SJCRH30 (cell line): ENCODE results near the gene CDH4. TPM values are rescaled to one million over a fixed set of nuclear protein-coding genes. Genes with fewer than 3 reads are reported as not detected.

Experiments used
- DNase-seq, 2 experiments: peaks; one replicate each; pipeline ENCODE4 v3.0.0-alpha.2; 2015 to 2020
- H3K27ac ChIP-seq: fragments of 250-450 bp; sonication (Bioruptor Pico); 2 replicates; pipeline ENCODE4 v1.5.1; 2020; ENCODE audit warnings: mild to moderate bottlenecking, moderate library complexity
- H3K27me3 ChIP-seq: fragments of 250-450 bp; sonication (Bioruptor Pico); 2 replicates; pipeline ENCODE4 v1.5.1; 2020; ENCODE audit warnings: mild to moderate bottlenecking, moderate library complexity
- H3K36me3 ChIP-seq: fragments of 250-450 bp; sonication (Bioruptor Pico); 2 replicates; pipeline ENCODE4 v1.5.1; 2020; ENCODE audit warnings: mild to moderate bottlenecking, moderate library complexity
- H3K4me1 ChIP-seq: fragments of 250-450 bp; sonication (Bioruptor Pico); 2 replicates; pipeline ENCODE4 v1.5.1; 2020; ENCODE audit warnings: mild to moderate bottlenecking, moderate library complexity
- H3K4me3 ChIP-seq: fragments of 250-450 bp; sonication (Bioruptor Pico); 2 replicates; pipeline ENCODE4 v1.5.1; 2020; ENCODE audit warnings: mild to moderate bottlenecking, moderate library complexity
- H3K9me3 ChIP-seq: fragments of 250-450 bp; sonication (Bioruptor Pico); replicated peaks from 2 replicates; pipeline ENCODE4 v1.5.1; 2020; ENCODE audit warnings: mild to moderate bottlenecking, moderate library complexity
- total RNA-seq: library from RNA; depleted of rRNA; stranded (reverse); fragments of >200 nt; shearing (Covaris generic); gene quantifications from 2 replicates; pipeline ENCODE4 v1.2.3, GENCODE V29; 2014

CDH4 gene
- total RNA-seq, 1 experiment from 2014 or later, result 0.06 TPM

DNA sequence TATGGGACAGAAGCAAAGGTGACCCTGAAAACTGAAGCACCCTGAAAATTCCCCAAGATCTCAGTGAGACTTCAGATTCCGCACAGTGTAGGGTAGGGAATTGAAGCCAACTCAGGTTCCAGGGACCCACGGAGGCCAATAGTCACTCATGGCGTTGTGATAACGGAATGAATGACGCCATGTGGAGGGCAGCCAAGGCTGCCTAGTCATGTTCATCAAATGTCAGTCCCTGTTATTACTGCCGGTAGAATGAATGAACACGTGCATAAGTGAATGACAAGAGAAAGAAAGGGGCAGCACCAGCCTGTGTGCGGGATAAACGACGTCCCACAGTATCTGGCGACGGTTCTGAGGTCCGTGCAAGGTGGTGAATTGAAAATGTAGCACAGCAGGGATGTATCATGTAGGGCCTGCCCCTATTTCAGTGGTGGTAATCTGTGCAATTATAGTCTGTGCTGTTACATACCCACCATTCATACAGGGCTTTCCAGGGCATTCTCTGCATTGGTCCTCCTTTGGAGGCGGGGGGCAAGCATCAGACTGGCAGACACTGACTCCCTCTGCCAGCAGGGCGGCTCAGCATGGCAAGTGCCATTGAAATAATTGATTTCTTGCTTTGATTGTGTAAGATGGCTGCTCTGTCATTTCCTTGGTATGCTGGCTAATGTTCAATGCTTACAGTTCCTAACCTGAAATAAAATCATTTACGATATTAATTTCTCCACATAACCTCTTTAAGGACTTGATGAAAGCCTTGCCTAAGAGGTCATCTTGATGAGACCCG is 386.9 kb downstream of the CDH4 start:
- no peak overlapping the region for H3K4me3 ChIP-seq
- H3K9me3 ChIP-seq, result no peaks in the 10 kb centered on the region
- H3K27ac ChIP-seq, result no peak overlapping the region
- DNase-seq, result no peak
- no peaks in the 10 kb centered on the region for H3K36me3 ChIP-seq
- no peaks in the 10 kb centered on the region for H3K4me1 ChIP-seq
- H3K27me3 ChIP-seq, result peaks cover 36% of the 10 kb centered on the region; the same call in 1 of the 2 replicates

DNA sequence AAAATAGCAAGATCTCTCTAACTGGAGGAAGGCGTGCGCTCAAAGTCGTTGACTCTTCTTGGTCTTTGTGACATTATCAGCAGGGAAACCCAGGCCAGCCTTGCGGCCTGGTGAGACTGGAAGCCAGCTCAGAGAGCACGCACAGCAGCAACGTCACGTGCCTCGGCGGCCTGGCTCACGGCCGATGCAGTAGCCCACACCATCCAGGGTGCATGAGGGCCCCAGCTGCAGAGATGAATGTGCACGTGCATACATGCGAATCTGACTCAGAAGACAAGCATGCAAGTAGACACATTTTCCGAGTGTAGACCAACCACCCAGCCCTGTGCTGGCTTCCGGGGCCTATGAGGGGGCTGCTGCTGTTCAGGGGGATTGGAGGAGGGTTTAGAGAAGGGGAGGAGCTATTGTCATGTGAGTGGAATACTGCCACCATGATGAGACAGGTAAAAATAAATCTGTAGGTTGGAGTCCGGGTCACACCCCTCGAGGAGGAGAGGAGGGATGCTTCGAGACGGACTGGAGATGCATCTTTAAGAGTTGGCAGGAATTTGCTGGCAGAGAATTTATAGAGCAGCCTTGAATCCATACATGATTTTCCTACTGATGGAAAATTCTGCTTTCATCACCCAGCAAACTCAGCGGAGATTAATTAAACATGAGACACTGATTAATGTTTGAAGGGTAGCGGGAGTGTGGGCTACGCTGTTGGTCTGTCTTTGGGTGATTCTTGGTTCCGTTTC is 388.2 kb downstream of the CDH4 start:
- H3K27ac ChIP-seq, result no peak overlapping the region
- no peak for DNase-seq
- peaks cover 32% of the 10 kb centered on the region for H3K27me3 ChIP-seq

DNA sequence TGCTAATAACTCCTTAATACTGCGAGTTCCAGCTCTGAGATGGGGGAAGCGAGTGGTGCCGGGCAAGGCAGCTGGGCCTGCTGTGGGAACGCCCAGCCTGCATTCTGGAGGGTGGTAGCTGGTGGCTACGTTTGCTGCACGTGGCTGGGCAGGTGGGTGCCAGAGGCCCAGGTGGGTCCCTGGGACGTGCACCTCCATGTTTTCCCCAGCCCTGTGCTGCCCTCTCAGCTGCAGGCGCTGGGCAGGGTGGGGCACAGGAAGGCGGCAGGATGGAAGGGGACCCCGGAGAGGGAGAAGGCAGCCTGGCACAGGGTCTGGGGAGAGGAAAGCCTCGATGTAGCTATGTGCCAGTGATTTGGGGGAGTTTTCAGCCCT is 388.8 kb downstream of the CDH4 start:
- Histone ChIP-seq H3K4me3 (no peak overlapping the region), H3K27ac (no peak overlapping the region), H3K36me3 (no peaks in the 10 kb centered on the region), H3K27me3 (peaks cover 26% of the 10 kb centered on the region), H3K4me1 (no peaks in the 10 kb centered on the region), H3K9me3 (no peaks in the 10 kb centered on the region)
- no peak for DNase-seq

More for the DNA sequence above, 388.2 kb downstream of the CDH4 start:
- Histone ChIP-seq H3K36me3 (no peaks in the 10 kb centered on the region), H3K4me3 (no peak overlapping the region), H3K9me3 (no peaks in the 10 kb centered on the region), H3K4me1 (no peaks in the 10 kb centered on the region)

DNA sequence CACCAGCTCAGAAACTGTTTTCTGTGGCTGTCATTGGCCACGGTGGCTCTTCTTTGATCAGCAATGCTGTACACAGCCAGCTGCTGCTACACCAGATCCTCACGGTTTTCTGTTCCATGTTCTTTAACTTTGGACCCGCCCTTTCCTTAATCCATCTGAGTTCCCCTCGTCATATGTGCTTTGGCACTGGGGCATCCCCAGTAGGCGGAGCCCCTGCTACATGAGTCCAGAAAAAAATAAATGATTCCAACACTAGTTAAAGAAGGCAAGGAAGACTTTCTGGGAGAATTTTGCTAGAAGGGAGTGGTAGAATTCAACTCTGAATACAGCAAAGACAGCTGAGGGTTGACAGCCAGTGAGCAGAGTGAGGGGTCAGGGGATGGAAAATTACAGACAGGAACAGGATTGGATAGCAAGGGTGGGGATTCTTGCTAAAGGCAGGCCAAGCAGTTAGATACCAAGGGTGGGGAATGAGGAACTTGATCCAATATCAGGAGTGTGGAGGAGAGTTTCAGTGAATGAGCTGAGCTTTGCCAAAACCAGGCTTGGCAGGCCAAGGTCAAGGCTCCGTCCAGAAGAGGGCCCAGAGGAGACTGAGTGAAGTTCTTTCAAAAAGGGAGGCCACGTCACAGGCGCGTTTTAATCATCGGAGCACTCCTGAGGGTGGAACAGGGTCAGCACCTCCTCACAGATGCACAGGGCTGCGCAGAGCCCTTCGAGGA is 391.8 kb downstream of the CDH4 start:
- Histone ChIP-seq H3K4me1 (no peaks in the 10 kb centered on the region), H3K4me3 (no peak overlapping the region), H3K27me3 (peaks cover 26% of the 10 kb centered on the region), H3K9me3 (no peaks in the 10 kb centered on the region), H3K36me3 (no peaks in the 10 kb centered on the region), H3K27ac (no peak overlapping the region)
- no peak for DNase-seq

DNA sequence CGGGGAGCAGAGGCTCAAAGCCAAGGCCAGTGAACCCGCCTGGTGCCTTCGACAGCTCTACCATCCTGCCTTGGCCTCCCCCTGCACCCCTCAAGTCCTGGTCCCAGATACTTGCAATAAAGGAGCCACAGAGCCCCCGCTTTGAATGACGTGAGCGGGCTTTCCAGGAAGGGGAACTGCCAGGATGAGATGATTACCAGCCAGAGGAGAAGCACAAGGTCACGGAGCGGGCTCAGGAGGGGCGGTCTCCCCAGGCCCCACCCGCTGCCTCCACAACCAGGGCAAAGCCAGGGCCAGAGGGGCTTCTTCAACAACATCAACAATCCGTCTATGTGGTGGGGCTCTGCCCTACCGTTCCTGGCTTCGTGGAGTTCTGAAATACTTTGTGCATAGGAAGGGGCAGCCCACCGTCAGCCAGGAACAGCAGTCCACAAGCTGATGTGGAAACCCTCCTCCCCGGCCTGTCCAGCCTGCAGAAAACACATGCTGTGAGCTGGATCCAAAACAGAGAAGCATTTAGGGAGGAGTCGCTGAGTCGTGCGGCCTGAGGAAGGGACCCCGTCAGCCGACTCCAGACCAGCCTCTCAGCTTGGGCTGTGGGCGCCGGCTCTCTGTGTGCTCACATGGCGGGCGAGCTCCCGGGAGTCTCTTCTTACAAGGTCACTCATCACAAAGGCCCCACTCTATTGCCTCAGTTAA is 392.5 kb downstream of the CDH4 start:
- Histone ChIP-seq H3K4me1 (no peaks in the 10 kb centered on the region), H3K27ac (no peak overlapping the region), H3K27me3 (peaks cover 23% of the 10 kb centered on the region), H3K4me3 (no peak overlapping the region), H3K9me3 (no peaks in the 10 kb centered on the region), H3K36me3 (no peaks in the 10 kb centered on the region)
- no peak for DNase-seq

DNA sequence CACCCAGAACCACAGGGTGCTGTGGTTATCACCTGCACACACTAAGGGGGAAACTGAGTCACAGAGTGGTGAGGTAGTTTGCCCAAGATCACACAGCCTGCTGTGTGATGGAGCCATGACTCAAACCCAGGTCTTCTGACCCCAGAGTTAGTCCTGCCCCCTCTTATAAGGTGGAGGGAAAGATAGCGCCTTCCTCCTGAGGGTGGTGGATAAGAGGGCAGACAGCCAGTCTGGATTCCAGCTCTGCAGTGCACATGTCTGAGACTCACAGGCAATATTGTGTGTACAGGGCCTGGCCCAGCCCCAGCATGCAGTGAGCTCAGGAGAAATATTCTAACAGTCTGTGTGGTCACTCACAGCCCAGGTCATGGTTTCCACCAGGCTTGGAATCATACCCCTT is 393.7 kb downstream of the CDH4 start:
- Histone ChIP-seq H3K9me3 (no peaks in the 10 kb centered on the region), H3K36me3 (no peaks in the 10 kb centered on the region), H3K27ac (no peak overlapping the region), H3K4me3 (no peak overlapping the region), H3K4me1 (no peaks in the 10 kb centered on the region), H3K27me3 (peaks cover 34% of the 10 kb centered on the region)
- no peak for DNase-seq

DNA sequence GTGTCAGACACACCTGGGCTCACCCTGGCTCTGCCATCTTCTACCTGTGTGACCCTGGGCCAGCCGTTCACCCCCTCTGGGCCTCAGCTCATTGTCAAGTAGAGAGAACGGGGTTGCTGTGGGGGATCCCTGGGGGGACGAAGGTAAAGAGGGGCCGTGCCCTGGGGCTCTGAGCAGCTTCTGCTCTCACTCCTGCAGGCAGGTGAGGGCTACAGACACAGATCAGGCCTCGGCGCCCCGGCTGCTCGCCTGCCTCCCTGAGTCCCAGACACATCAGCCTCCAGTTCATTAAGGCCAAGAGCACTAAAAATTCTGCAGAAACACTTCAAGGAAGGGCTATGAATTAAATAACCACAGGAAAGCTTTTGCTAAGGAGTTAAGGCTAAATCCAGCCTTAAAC is 394.4 kb downstream of the CDH4 start:
- Histone ChIP-seq H3K4me3 (no peak overlapping the region), H3K4me1 (no peaks in the 10 kb centered on the region), H3K27me3 (peaks cover 35% of the 10 kb centered on the region), H3K27ac (no peak overlapping the region), H3K36me3 (no peaks in the 10 kb centered on the region), H3K9me3 (no peaks in the 10 kb centered on the region)
- DNase-seq, result no peak

DNA sequence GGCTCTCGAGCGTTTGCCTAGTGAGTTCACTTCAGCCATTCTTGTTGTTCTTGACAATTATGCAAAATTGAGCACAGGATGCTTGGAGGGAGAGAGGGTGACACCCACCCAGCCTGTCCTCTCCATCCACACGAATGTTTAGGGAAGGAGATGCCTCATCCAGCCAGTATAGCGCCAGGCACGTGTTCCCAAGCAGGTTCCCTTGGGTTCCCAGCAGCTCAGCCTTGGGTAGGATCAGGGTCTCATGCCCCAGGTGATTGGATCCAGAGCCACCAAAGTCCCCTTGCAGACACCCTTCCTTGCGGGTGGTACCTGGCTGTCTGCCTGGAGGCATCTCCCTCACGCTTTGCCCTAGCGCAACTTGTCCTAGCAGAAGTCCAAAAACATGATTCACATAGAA is 394.9 kb downstream of the CDH4 start:
- Histone ChIP-seq H3K4me3 (no peak overlapping the region), H3K9me3 (no peaks in the 10 kb centered on the region), H3K4me1 (no peaks in the 10 kb centered on the region), H3K27me3 (peaks cover 35% of the 10 kb centered on the region), H3K27ac (no peak overlapping the region), H3K36me3 (no peaks in the 10 kb centered on the region)
- DNase-seq, result no peak

DNA sequence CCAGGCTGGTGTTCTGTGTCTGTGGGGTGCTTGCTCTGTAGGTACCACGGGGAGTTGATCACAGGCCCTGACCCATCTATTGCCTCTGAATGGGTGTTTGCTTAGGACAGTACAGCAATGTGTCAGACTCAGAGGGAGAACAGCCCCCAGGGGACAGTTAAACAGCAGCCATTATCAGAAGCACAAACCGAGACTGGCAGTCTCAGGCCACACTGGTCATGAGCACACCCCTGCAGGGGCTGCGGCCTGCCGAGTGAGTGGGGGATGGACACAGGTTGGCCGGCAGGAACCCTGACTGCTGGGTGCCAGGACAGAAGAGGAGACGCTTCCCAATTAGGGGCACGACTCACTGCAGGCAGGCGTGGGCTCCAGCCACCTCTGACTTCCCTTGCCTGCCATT is 395.6 kb downstream of the CDH4 start:
- no peak overlapping the region for H3K27ac ChIP-seq

DNA sequence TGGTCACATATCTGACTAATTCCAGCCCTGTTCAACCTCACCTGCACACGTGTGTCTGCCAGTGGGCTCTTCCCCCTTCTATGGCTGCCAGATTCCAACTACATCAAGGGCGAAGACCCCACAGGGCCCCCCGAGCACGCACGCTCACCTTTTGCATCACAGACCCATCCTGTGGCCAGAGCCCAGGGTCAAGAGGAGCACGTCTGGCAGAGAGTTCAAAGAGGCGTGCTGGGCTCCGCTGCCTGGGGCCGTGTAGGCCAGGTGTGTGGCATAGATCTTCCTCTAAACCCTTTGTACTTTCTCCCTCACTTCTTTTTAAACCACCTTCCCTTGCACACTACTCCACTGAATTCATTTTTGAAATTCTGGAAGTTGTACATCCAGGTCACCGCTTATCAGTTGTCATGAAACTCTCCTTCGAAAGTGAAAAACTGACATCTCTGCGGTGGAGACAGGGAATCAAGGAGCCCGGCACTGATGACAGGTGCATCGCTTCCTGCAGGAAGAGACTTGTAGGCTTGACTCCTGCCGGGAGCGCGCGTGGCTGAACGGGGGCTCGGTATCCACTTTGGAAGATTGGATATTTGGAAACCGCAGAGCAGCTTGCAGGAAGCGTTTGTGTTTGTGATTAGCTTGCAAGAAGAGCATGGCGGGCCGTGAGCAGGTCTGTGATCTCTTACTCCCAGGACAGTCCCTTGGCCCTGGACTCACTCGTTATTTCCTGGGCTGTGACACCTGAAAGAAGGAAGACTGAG is 397.2 kb downstream of the CDH4 start:
- no peak overlapping the region for H3K27ac ChIP-seq

More for the DNA sequence above, 395.6 kb downstream of the CDH4 start:
- Histone ChIP-seq H3K9me3 (no peaks in the 10 kb centered on the region), H3K36me3 (no peaks in the 10 kb centered on the region), H3K4me1 (no peaks in the 10 kb centered on the region), H3K4me3 (no peak overlapping the region), H3K27me3 (peaks cover 39% of the 10 kb centered on the region)
- DNase-seq, result no peak

DNA sequence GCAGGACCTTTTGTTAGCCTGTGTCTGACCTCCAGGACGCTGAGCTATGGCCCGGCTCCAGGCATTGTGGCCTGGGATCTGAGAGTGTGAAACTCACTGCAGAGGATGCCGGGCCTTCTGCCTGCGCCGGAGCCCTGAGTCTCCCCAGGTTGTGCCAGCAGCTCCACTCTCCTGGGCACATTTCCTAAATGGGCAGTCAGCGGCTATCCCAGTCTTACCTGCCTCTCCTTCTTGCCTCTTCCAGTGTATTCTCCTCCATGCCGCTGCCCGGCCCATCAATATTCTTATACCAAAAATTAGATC is 397.8 kb downstream of the CDH4 start:
- Histone ChIP-seq H3K27ac (no peak overlapping the region), H3K36me3 (no peaks in the 10 kb centered on the region), H3K4me3 (no peak overlapping the region), H3K4me1 (no peaks in the 10 kb centered on the region), H3K9me3 (no peaks in the 10 kb centered on the region), H3K27me3 (peaks cover 25% of the 10 kb centered on the region)
- no peak for DNase-seq

More for the DNA sequence above, 397.2 kb downstream of the CDH4 start:
- DNase-seq, result no peak
- Histone ChIP-seq H3K4me3 (no peak overlapping the region), H3K27me3 (peaks cover 29% of the 10 kb centered on the region), H3K9me3 (no peaks in the 10 kb centered on the region), H3K36me3 (no peaks in the 10 kb centered on the region), H3K4me1 (no peaks in the 10 kb centered on the region)

DNA sequence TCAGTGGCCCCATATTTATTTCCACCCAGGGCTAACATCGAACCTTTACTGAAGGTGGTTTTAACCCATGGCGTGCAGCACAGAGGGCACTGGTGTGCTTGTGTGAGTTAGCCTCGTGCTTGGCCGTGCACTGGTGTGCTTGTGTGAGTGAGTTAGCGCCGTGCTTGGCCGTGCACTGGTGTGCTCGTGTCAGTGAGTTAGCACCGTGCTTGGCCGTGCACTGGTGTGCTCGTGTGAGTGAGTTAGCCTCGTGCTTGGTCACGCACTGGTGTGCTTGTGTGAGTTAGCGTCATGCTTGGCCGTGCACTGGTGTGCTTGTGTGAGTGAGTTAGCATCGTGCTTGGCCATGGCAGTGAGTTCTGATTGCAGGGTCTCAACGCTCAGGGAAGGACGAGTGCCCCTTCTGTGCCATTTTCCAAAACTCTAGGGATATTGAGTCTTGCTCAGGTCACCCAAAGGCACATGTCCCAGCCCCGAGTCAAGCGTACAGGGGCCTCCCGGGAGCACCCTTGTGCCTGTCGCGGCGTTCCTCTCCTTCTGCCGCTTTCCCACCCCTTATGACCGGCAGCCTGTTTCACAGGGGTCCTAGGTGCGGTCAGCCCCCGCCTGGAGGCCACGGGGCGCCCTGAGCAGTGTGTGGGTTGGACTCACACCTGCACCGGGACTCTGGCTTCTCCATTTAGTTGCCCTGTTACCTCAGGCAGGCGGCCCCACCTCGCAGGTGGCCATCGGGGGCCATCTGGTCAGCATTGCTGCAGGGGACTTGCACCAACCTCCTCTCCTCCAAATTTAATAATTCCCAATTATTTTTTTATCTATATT is 399.1 kb downstream of the CDH4 start:
- Histone ChIP-seq H3K4me3 (no peak overlapping the region), H3K4me1 (no peaks in the 10 kb centered on the region), H3K36me3 (no peaks in the 10 kb centered on the region), H3K27me3 (peaks cover 21% of the 10 kb centered on the region), H3K27ac (no peak overlapping the region), H3K9me3 (no peaks in the 10 kb centered on the region)
- DNase-seq, result no peak

DNA sequence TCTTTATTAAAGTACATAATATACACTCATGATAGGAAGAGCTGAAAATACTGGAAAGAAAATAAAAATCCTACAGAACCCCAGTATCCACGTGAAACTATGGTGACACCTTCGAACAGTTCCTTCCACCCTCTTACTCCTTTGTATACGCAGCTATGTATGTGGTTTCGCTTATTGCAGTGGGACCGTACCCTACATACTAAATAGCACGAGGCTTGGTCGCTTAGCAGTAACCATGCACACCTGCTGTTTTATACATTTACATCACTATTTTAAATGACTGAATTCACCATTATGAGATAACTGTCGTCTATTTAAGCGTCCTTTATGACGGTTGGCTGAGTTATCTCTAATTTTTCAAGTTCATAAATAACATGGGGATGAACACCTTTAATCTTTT is 400.1 kb downstream of the CDH4 start:
- Histone ChIP-seq H3K9me3 (no peaks in the 10 kb centered on the region), H3K36me3 (no peaks in the 10 kb centered on the region), H3K4me1 (no peaks in the 10 kb centered on the region), H3K27ac (no peak overlapping the region), H3K4me3 (no peak overlapping the region), H3K27me3 (peaks cover 17% of the 10 kb centered on the region)
- DNase-seq, result no peak

DNA sequence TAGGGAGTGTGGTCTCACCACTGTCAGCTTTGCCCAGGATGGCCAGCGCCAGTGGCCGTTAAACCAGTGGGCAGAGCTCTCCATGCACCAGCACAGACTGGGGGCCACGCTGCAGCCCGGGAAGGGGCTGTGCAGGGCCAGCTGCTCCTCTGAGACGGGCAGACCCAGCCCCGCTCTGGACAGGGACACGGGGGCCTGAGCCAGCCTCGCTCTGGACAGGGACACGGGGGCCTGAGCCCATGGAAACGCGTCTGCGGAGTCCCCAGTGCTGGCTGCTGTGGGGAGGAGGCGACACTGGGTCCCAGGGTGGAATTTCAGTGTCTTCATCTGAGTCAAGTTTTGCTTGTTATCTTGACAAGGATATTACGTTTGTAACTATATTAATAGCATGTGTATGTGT is 402.7 kb downstream of the CDH4 start:
- no peaks in the 10 kb centered on the region for H3K9me3 ChIP-seq
- no peak overlapping the region for H3K27ac ChIP-seq
- H3K4me1 ChIP-seq, result no peaks in the 10 kb centered on the region
- H3K4me3 ChIP-seq, result no peak overlapping the region
- peaks cover 19% of the 10 kb centered on the region for H3K27me3 ChIP-seq
- no peaks in the 10 kb centered on the region for H3K36me3 ChIP-seq
- DNase-seq, result no peak
